Mucosa of descending colon (tissue), 3 donors: Measurements from ENCODE around the gene AMACR. TPM values are rescaled to one million over a fixed set of nuclear protein-coding genes. Genes with fewer than 3 reads are reported as not detected.

Source experiments
- ATAC-seq: fragments of 200-7000 bp; cut with Tn5 transposase; one replicate; pipeline ENCODE4 v1.9.1; 2020; ENCODE audit warnings: mild to moderate bottlenecking, moderate library complexity
- DNase-seq, 3 donors: peaks; one replicate each; pipeline ENCODE4 v3.0.0-alpha.2; 2020
- H3K36me3 ChIP-seq: fragments of 200-600 bp; one replicate; pipeline ENCODE4 v1.8.0; 2021; ENCODE audit warnings: low read depth, mild to moderate bottlenecking
- H3K4me1 ChIP-seq: fragments of 200-600 bp; one replicate; pipeline ENCODE4 v1.8.0; 2021; ENCODE audit warnings: low read depth, mild to moderate bottlenecking
- H3K4me3 ChIP-seq: fragments of 200-600 bp; one replicate; pipeline ENCODE4 v1.8.0; 2021; ENCODE audit warnings: mild to moderate bottlenecking
- H3K9me3 ChIP-seq: fragments of 200-600 bp; one replicate; pipeline ENCODE4 v1.8.0; 2021; ENCODE audit warnings: mild to moderate bottlenecking
- intact Hi-C, 2 donors: fragments of 100-400 bp; cut with DNase I in 1 of 2; cut with micrococcal nuclease in 1 of 2; formaldehyde crosslinking; loops; one replicate each; pipeline versions ENCODE4 v1.11.0 to v1.11.1; 2022; cut with DNase I, micrococcal nuclease
- total RNA-seq, 3 donors: library from RNA; stranded (reverse); fragmentation: NEBNext Ultra II Directional in 2 of 3; extraction: Animal tissue kit (Norgen Biotek cat#: 25700) in 2 of 3; gene quantifications; one replicate each; pipeline versions ENCODE4 v1.2.1 to v1.2.4, GENCODE V29; 2021 to 2023
- TF ChIP-seq, protein P1 (sequence below): fragments of 200-600 bp; IDR thresholded peaks from one replicate; pipeline ENCODE4 v1.8.0; 2022; ENCODE audit warnings: antibody characterized with exemption, mild to moderate bottlenecking
- donor health status: DM: no; HTN: no; CAD: no; lungs with moderate emphysema.
- donor health status: DM: no; HTN: no; CAD: no.
- donor health status: DM: no; HTN: yes; CAD: no.

Gene AMACR
- total RNA-seq, 3 donors from 2014 or later, result 36.3 to 111 (median 75.3) TPM

DNA sequence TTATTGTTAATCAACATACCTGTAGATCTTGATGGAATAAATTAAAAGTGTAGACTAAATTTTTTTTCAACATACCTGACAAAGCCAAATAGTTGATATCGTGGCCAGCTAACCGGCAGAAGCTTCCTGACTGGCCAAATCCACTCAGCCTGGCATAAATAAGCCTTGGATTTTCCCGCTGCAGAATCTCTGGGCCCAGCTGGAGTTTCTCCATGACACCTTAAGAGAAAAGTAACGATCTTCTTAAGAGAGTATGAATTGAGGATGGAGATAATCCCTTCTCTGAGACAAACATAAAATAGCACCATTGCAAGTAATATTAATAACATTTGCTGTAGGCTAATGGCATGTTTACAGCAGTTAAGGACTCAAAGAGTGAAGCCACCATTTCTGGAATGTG lies 2.2 kb downstream of the AMACR start:
- no peak overlapping the region for H3K4me3 ChIP-seq
- no peaks in the 10 kb centered on the region for H3K36me3 ChIP-seq
- intact Hi-C loops, result no loop called here
- TF ChIP-seq, protein P1, sequence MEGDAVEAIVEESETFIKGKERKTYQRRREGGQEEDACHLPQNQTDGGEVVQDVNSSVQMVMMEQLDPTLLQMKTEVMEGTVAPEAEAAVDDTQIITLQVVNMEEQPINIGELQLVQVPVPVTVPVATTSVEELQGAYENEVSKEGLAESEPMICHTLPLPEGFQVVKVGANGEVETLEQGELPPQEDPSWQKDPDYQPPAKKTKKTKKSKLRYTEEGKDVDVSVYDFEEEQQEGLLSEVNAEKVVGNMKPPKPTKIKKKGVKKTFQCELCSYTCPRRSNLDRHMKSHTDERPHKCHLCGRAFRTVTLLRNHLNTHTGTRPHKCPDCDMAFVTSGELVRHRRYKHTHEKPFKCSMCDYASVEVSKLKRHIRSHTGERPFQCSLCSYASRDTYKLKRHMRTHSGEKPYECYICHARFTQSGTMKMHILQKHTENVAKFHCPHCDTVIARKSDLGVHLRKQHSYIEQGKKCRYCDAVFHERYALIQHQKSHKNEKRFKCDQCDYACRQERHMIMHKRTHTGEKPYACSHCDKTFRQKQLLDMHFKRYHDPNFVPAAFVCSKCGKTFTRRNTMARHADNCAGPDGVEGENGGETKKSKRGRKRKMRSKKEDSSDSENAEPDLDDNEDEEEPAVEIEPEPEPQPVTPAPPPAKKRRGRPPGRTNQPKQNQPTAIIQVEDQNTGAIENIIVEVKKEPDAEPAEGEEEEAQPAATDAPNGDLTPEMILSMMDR, result no peak
- no peaks in the 10 kb centered on the region for H3K9me3 ChIP-seq
- DNase-seq (no peak), ATAC-seq (no peak)
- H3K4me1 ChIP-seq, result peaks cover 8% of the 10 kb centered on the region

- ATAC-seq, result no peak
- Histone ChIP-seq H3K4me3 (no peak overlapping the region), H3K9me3 (no peaks in the 10 kb centered on the region), H3K36me3 (no peaks in the 10 kb centered on the region), H3K4me1 (peaks cover 8% of the 10 kb centered on the region)
- DNase-seq, result no peak
- intact Hi-C loops, result no loop called here
- TF ChIP-seq, protein P1, result no peak
Observed at GRCh38 chr5:34005211-34005610, 2.6 kb downstream of the AMACR start.

GRCh38 chr5:34003941-34004340 lies 3.9 kb downstream of the AMACR start:
- no peak overlapping the region for H3K4me3 ChIP-seq
- H3K9me3 ChIP-seq, result no peaks in the 10 kb centered on the region
- intact Hi-C loops, result no loop called here
- peaks cover 2% of the 10 kb centered on the region for H3K4me1 ChIP-seq
- H3K36me3 ChIP-seq, result no peaks in the 10 kb centered on the region
- TF ChIP-seq, protein P1, result no peak
- no peak for DNase-seq
- ATAC-seq, result no peak

- intact Hi-C loops, result no loop called here
- Histone ChIP-seq H3K4me3 (no peak overlapping the region), H3K36me3 (peaks cover 6% of the 10 kb centered on the region), H3K9me3 (no peaks in the 10 kb centered on the region), H3K4me1 (no peaks in the 10 kb centered on the region)
- TF ChIP-seq, protein P1, result no peak
- ATAC-seq, result no peak
- DNase-seq, result no peak
Observed at GRCh38 chr5:34002629-34003328, 5.1 kb downstream of the AMACR start.

- intact Hi-C loops, result no loop called here
- peaks cover 6% of the 10 kb centered on the region for H3K36me3 ChIP-seq
- DNase-seq, result peak in 1 of 3 donors; percentile 72
- H3K4me3 ChIP-seq, result no peak overlapping the region
- TF ChIP-seq, protein P1, result no peak
- H3K4me1 ChIP-seq, result no peaks in the 10 kb centered on the region
- no peaks in the 10 kb centered on the region for H3K9me3 ChIP-seq
- peak; percentile 80 for ATAC-seq
Observed at GRCh38 chr5:34001241-34001841, 6.5 kb downstream of the AMACR start.
